Pancreas (tissue), 10 donors: ENCODE results near the gene GPD1L. TPM values are rescaled to one million over a fixed set of nuclear protein-coding genes. Genes with fewer than 3 reads are reported as not detected.

Source experiments
- ATAC-seq, 4 donors: fragments of 200-7000 bp; cut with Tn5 transposase; one replicate each; pipeline versions ENCODE4 v1.8.0 to v1.9.1; 2020; ENCODE audit warnings: mild to moderate bottlenecking in 4 of 4, moderate library complexity in 4 of 4
- DNase-seq, 6 donors: peaks; one replicate each; pipeline ENCODE4 v3.0.0-alpha.2; 2020
- FAIRE-seq: peaks from 2 replicates; lab custom pipeline; 2012; peaks lifted over from hg19 to GRCh38; lab: Jason Lieb, UNC
- H3K27ac ChIP-seq, 4 donors: fragments of 200-600 bp; sonication (generic); 1 replicate in 3 of 4; 2 replicates in 1 of 4; pipeline versions ENCODE4 v1.5.0 to v1.8.0; 2020
- H3K27me3 ChIP-seq, 4 donors: fragments of 200-600 bp; one replicate each; pipeline ENCODE4 v1.8.0; 2021
- H3K36me3 ChIP-seq, 3 donors: fragments of 200-600 bp; sonication (generic) in 1 of 3; one replicate each; pipeline versions ENCODE4 v1.5.0 to v1.8.0; 2020 to 2021
- H3K4me1 ChIP-seq, 3 donors: fragments of 200-600 bp; one replicate each; pipeline ENCODE4 v1.8.0; 2021
- H3K4me3 ChIP-seq, 4 donors: fragments of 200-600 bp; sonication (generic) in 2 of 4; one replicate each; pipeline versions ENCODE4 v1.5.0 to v1.8.0; 2020 to 2021
- H3K9me3 ChIP-seq, 4 donors: fragments of 200-600 bp; one replicate each; pipeline ENCODE4 v1.8.0; 2021
- WGBS, 2 donors: extraction: QIAGEN DNeasy Blood & Tissue Kit; methylation state at CpG; one replicate each; pipeline ENCODE4 v1.1.7; 2013; 5-methylcytosine and 5-hydroxymethylcytosine counted together
- intact Hi-C, 3 donors: fragments of 100-400 bp; cut with DNase I; formaldehyde crosslinking; loops; one replicate each; pipeline versions ENCODE4 v1.11.1 to v1.14.2; 2022
- polyA plus RNA-seq, 2 donors: library from polyadenylated mRNA; stranded (reverse); fragments of 200-250 nt; gene quantifications; one replicate each; pipeline ENCODE4 v1.2.3, GENCODE V29; 2013
- total RNA-seq, 6 donors: library from RNA; stranded (reverse); fragmentation: NEBNext Ultra II Directional in 4 of 6; extraction: Animal tissue kit (Norgen Biotek cat#: 25700) in 4 of 6; gene quantifications; one replicate each; pipeline versions ENCODE4 v1.2.1 to v1.2.4, GENCODE V29; 2021 to 2023
- TF ChIP-seq, protein P1 (sequence below), 4 donors: fragments of 200-600 bp; sonication (generic) in 3 of 4; IDR thresholded peaks; one replicate each; pipeline versions ENCODE4 v1.5.0 to v1.8.0; 2021; ENCODE audit warnings: antibody characterized with exemption in 4 of 4
- donor health status: healthy with polysubstance abuse.
- donor health status: DM: no; HTN: no; CAD: no; lungs with moderate emphysema.
- donor health status: DM: no; HTN: no; CAD: no.
- donor health status: control.
- donor health status: control.
- donor health status: Bipolar disorder and iron deficiency.
- donor health status: DM: yes; HTN: yes; CAD: no.
- donor health status: DM: no; HTN: no; CAD: no.
- donor health status: DM: no; HTN: no; CAD: no.
- donor health status: DM: yes; HTN: yes; CAD: no.

The GPD1L gene
- total and polyA plus RNA-seq, 8 donors = 10.4 to 21.4 (median 15.8) TPM

DNA sequence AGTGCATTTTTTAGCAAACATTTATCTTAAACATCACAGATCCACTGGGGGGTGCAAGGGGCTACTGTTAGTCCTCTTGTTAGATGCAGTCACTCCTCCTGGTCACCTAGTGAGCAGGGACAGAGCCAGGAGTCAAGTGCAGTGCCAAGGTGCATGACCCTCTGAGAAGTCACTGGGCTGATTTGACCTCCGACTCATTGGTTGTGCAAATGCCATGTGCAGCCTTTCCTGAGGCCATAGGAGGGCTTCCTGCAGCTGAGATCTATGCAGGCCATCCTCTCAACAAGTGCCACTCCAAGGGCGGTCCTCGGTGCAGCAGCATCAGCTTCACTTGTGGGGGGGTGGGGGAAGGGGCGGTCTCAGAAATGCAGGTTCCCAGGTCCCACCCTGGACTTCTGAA lies 60.2 kb downstream of the GPD1L start:
- no peaks in the 10 kb centered on the region for H3K27me3 ChIP-seq
- TF ChIP-seq, protein P1, sequence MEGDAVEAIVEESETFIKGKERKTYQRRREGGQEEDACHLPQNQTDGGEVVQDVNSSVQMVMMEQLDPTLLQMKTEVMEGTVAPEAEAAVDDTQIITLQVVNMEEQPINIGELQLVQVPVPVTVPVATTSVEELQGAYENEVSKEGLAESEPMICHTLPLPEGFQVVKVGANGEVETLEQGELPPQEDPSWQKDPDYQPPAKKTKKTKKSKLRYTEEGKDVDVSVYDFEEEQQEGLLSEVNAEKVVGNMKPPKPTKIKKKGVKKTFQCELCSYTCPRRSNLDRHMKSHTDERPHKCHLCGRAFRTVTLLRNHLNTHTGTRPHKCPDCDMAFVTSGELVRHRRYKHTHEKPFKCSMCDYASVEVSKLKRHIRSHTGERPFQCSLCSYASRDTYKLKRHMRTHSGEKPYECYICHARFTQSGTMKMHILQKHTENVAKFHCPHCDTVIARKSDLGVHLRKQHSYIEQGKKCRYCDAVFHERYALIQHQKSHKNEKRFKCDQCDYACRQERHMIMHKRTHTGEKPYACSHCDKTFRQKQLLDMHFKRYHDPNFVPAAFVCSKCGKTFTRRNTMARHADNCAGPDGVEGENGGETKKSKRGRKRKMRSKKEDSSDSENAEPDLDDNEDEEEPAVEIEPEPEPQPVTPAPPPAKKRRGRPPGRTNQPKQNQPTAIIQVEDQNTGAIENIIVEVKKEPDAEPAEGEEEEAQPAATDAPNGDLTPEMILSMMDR (IDR thresholded peaks at IDR 0.05) = no peak
- H3K36me3 ChIP-seq = peaks cover 0 to 21% (median 0%) of the 10 kb centered on the region in 3 donors
- no peak for ATAC-seq
- H3K9me3 ChIP-seq = no peaks in the 10 kb centered on the region
- DNase-seq = no peak
- intact Hi-C loops = no loop called here
- FAIRE-seq = no peak
- H3K4me3 ChIP-seq = no peak overlapping the region
- no peaks in the 10 kb centered on the region for H3K4me1 ChIP-seq
- 94 to 96% methylated on average over 4 of the region's 4 CpGs for WGBS, 2 donors
- no peak overlapping the region for H3K27ac ChIP-seq

DNA sequence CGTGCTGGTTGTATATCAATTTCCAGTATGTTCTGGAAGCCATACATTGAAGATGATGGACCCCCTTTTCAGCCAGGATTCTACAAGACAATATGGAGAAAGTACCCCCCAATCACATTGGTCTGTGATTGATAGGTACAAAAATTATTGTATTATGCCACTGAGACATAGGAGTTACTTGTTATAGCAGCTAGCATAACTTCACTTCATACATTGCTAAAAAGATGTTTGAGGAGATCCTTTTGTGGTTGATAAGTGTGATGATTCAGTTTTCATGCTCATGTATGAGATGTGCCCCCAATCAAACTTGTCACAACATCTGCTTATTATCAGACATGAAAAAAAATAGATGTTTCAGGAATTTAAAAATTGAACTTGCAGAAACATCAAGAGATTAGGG lies 66.0 kb downstream of the GPD1L start:
- Histone ChIP-seq H3K36me3 (peaks cover 0 to 7% (median 0%) of the 10 kb centered on the region in 3 donors), H3K4me1 (no peaks in the 10 kb centered on the region), H3K9me3 (no peaks in the 10 kb centered on the region), H3K4me3 (no peak overlapping the region), H3K27me3 (no peaks in the 10 kb centered on the region), H3K27ac (no peak overlapping the region)
- ATAC-seq (no peak), FAIRE-seq (no peak), DNase-seq (no peak)
- intact Hi-C loops = loop anchor here in 1 of 3 donors (10.0 kb wide), 1 partner anchor 292 kb away; no protein-coding TSS in a partner anchor
- TF ChIP-seq, protein P1 (IDR thresholded peaks at IDR 0.05) = no peak
- 100% methylated on average over 1 of the region's 1 CpG for WGBS, 2 donors

DNA sequence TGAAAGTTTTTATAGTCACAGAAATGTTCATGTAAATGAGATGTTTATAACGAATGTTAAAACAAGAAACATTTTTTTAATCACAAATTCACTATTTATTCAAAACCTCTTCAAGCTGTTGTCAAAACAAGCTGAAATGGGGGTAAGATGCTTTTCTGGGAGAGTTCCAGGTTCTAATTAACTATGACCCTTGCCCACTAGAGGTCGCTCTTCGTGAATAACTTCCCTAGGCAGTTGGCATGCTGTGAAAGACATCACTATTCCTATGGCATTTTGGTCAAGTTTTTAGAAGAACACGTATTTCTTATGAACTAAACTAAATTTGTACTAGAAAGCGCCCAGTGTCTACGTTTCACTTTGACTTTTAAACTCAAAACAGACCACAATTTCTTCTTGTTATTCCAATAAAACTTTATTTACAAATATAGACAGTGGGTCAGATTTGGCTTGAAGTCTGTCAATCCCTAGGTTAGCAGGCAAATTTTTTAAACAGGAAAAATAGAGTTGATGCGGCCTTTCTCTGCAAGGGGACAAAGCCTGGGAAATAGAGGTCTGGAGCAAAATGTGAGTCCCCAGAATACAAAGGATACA lies 69.3 kb downstream of the GPD1L start:
- TF ChIP-seq, protein P1 (IDR thresholded peaks at IDR 0.05) = peak; percentile 38 to 51 (median 44)
- intact Hi-C loops = loop anchor here in 1 of 3 donors (10.0 kb wide), 1 partner anchor 289 kb away; no protein-coding TSS in a partner anchor
- Histone ChIP-seq H3K4me1 (no peaks in the 10 kb centered on the region), H3K9me3 (no peaks in the 10 kb centered on the region), H3K27me3 (no peaks in the 10 kb centered on the region), H3K27ac (no peak overlapping the region), H3K4me3 (no peak overlapping the region), H3K36me3 (no peaks in the 10 kb centered on the region)
- FAIRE-seq (no peak), DNase-seq (peak in 2 of 6 donors; percentile 30 to 48), ATAC-seq (peak in 2 of 4 donors; percentile 19 to 27)
- WGBS, 2 donors = 36 to 41% methylated on average over 7 of the region's 7 CpGs

DNA sequence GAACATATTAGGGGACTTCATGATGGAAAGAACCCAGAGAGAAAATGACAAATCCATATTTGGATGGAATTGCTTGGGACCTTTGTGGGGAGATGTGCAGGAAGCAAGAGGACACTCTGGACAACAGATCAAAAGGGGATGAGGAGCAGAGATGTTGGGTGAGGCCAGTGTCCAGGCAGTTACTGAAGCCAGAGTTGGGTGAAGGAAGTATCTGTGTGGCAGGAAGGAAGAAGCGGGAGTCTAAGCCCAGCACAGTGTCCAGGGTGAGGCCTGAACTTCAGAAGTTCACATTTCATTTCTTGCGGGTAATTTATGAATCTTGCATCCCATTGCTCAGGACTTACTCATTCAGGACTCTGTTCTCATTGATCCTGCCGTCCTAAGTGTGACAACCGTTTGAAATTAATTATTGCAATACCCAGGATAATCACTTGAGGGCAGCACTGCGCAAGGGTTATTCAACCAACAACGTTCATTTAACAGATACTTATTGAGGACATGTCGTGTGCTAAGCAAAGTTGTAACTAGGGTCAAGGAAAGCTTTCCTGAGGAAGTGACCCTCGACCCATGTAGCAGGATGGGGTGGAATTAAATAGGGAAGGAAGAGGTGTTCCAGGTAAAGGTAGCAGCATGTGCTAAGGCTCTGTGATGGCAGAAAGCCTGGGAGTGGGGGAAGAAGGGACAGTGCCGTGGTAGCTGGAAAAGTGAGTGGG lies 70.7 kb downstream of the GPD1L start:
- intact Hi-C loops = loop anchor here in 1 of 3 donors (10.0 kb wide), 1 partner anchor 288 kb away; no protein-coding TSS in a partner anchor
- FAIRE-seq (no peak), DNase-seq (peak in 3 of 6 donors; percentile 34 to 65 (median 41)), ATAC-seq (peak; percentile 79 to 94 (median 87))
- 12 to 13% methylated on average over 9 of the region's 9 CpGs for WGBS, 2 donors
- Histone ChIP-seq H3K9me3 (no peaks in the 10 kb centered on the region), H3K4me1 (no peaks in the 10 kb centered on the region), H3K4me3 (no peak overlapping the region), H3K36me3 (no peaks in the 10 kb centered on the region), H3K27me3 (no peaks in the 10 kb centered on the region), H3K27ac (no peak overlapping the region)
- TF ChIP-seq, protein P1 (IDR thresholded peaks at IDR 0.05) = peak; percentile 43 to 67 (median 50)
